Kidney (tissue), 14 donors: Measurements from ENCODE around the gene C3orf33. TPM values are rescaled to one million over a fixed set of nuclear protein-coding genes. Genes with fewer than 3 reads are reported as not detected.

ENCODE experiments used
- DNase-seq, 5 donors: peaks; one replicate each; pipeline ENCODE4 v3.0.0-alpha.2; 2013 to 2020
- FAIRE-seq: peaks from 2 replicates; lab custom pipeline; 2012; peaks lifted over from hg19 to GRCh38; lab: Jason Lieb, UNC
- H3K27ac ChIP-seq, 2 donors: one replicate each; pipeline ENCODE4 v1.7.0; 2013; ENCODE audit warnings: low read depth in 2 of 2, low read length in 2 of 2, inconsistent platforms in 1 of 2
- H3K27me3 ChIP-seq: one replicate; pipeline ENCODE4 v1.7.1; 2013; ENCODE audit warnings: low read length, inconsistent platforms; ENCODE audit not compliant: control insufficient read depth, insufficient read depth
- H3K36me3 ChIP-seq, 3 donors: one replicate each; pipeline versions ENCODE4 v1.7.0 to v1.7.1; 2013; ENCODE audit warnings: low read length in 3 of 3, control low read depth in 1 of 3, inconsistent platforms in 1 of 3; ENCODE audit not compliant: insufficient read depth in 3 of 3, control insufficient read depth in 2 of 3
- H3K4me1 ChIP-seq, 3 donors: one replicate each; pipeline versions ENCODE4 v1.7.0 to v1.7.1; 2013; ENCODE audit warnings: low read length in 3 of 3, inconsistent platforms in 1 of 3, low read depth in 1 of 3; ENCODE audit not compliant: control insufficient read depth in 2 of 3, insufficient read depth in 2 of 3
- H3K4me3 ChIP-seq, 3 donors: one replicate each; pipeline versions ENCODE4 v1.7.0 to v1.8.1; 2013; ENCODE audit warnings: low read length in 3 of 3, control low read depth in 1 of 3, inconsistent platforms in 1 of 3
- H3K9ac ChIP-seq, 3 donors: one replicate each; pipeline versions ENCODE4 v1.7.0 to v1.7.1; 2013; ENCODE audit warnings: low read length in 3 of 3, control low read depth in 1 of 3, inconsistent platforms in 1 of 3
- H3K9me3 ChIP-seq, 3 donors: one replicate each; pipeline versions ENCODE4 v1.7.0 to v1.7.1; 2013; ENCODE audit warnings: low read length in 3 of 3, control low read depth in 1 of 3, inconsistent platforms in 1 of 3; ENCODE audit not compliant: control insufficient read depth in 2 of 3, insufficient read depth in 1 of 3
- intact Hi-C: fragments of 100-400 bp; cut with DNase I; formaldehyde crosslinking; loops from one replicate; pipeline ENCODE4 v1.11.1; 2022
- polyA plus RNA-seq: library from polyadenylated mRNA; stranded (reverse); fragments of 350-450 nt; fragmentation: Illumina TruSeq; extraction: RNeasy Lipid Tissue Mini Kit (QIAGEN cat#74804); gene quantifications from one replicate; pipeline ENCODE4 v1.2.3, GENCODE V29; 2014; ENCODE audit warnings: low read depth, low replicate concordance; ENCODE audit not compliant: insufficient read depth
- total RNA-seq: library from RNA; stranded (reverse); fragmentation: NEBNext Ultra II Directional; extraction: Animal tissue kit (Norgen Biotek cat#: 25700); gene quantifications from one replicate; pipeline ENCODE4 v1.2.1, GENCODE V29; 2021
- TF ChIP-seq, protein P1 (sequence below): IDR thresholded peaks from 3 replicates; pipeline ENCODE4 v1.5.1; 2012; ENCODE audit warnings: mild to moderate bottlenecking, moderate library complexity, borderline replicate concordance; ENCODE audit not compliant: insufficient read depth; ENCODE audit errors: extremely low read depth
- donor health status: control.
- donor health status: control.
- donor health status: control.
- donor health status: control.
- donor health status: control.
- donor health status: DM: yes; HTN: yes; CAD: no.
- donor health status: Normal renal cell carcinoma (clear cell type).

C3orf33 gene
- total and polyA plus RNA-seq, 2 donors from 2014 or later: 6.0 to 8.1 TPM

DNA sequence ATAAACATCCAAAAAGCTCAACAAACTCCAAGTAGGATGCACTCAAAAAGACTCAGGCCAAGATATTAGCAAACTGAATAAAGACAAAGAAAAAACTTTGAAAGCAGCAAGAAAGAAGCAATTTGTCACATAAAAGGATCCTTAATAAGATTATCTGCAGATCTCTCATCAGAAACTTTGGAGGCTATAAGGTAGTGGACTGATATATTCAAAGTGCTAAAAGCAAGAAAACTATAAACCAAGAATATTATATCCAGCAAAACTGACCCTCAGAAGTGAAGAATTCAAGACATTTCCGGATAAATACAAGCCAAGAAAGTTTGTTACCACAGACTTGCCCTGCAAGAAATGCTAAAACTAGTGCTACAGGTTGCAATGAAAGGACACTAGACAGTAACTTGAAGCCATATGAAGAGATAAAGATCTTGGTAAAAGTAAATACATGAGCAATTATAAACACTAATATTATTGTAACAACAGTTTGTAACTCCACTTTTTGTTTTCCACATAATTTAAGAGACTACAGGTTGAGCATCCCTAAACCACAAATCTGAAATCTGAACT, 23.6 kb downstream of the C3orf33 start:
- Histone ChIP-seq H3K9me3 (peaks cover 1 to 5% (median 3%) of the 10 kb centered on the region in 3 donors), H3K36me3 (peaks cover 0 to 2% (median 2%) of the 10 kb centered on the region in 3 donors), H3K4me3 (no peak overlapping the region), H3K9ac (no peak overlapping the region), H3K4me1 (no peaks in the 10 kb centered on the region), H3K27me3 (no peaks in the 10 kb centered on the region), H3K27ac (no peak overlapping the region)
- TF ChIP-seq, protein P1, sequence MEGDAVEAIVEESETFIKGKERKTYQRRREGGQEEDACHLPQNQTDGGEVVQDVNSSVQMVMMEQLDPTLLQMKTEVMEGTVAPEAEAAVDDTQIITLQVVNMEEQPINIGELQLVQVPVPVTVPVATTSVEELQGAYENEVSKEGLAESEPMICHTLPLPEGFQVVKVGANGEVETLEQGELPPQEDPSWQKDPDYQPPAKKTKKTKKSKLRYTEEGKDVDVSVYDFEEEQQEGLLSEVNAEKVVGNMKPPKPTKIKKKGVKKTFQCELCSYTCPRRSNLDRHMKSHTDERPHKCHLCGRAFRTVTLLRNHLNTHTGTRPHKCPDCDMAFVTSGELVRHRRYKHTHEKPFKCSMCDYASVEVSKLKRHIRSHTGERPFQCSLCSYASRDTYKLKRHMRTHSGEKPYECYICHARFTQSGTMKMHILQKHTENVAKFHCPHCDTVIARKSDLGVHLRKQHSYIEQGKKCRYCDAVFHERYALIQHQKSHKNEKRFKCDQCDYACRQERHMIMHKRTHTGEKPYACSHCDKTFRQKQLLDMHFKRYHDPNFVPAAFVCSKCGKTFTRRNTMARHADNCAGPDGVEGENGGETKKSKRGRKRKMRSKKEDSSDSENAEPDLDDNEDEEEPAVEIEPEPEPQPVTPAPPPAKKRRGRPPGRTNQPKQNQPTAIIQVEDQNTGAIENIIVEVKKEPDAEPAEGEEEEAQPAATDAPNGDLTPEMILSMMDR: no peak
- FAIRE-seq (no peak), DNase-seq (no peak)
- intact Hi-C loops: no loop called here

DNA sequence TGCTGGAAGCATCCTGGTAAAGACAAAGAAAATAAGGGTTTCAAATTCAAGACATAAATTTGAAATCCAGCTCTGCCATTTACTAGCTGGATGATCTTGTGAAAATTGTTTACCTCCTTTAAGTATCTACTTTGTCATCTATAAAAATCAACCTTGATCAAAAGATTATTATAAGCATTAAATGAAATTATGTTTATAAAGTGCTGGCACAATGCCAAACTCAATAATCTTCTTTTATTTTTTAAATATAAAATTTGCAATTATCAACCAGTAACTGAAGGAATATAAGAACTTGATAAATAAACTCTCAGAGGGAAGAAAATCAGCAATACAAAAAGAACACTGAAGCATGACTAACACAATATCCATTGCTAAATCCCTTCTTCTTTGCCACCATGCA, 25.8 kb downstream of the C3orf33 start:
- intact Hi-C loops: no loop called here
- Histone ChIP-seq H3K9me3 (peaks cover 1 to 5% (median 3%) of the 10 kb centered on the region in 3 donors), H3K4me3 (no peak overlapping the region), H3K4me1 (no peaks in the 10 kb centered on the region), H3K27ac (no peak overlapping the region), H3K36me3 (peaks cover 0 to 2% (median 2%) of the 10 kb centered on the region in 3 donors), H3K9ac (no peak overlapping the region), H3K27me3 (no peaks in the 10 kb centered on the region)
- TF ChIP-seq, protein P1: no peak
- no peak for DNase-seq
- FAIRE-seq: no peak

DNA sequence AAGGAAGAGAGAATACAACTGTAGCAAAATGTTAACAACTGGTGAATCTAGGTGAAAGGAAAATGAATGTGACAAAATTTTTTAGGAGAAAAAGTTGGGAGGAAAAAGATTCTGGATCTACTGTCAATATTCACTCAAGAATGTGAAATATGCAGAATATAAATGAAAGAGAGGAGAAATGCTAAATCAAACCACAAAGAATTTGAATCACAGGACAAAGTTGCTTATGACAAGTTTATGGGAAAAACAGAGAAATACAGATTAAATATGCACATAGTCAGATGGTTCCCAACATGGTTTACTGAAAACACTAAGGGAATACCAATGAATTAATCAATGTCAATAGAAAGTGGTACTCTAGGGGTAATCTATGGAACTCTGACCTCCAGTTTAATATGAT, 27.6 kb downstream of the C3orf33 start:
- peaks cover 1 to 5% (median 3%) of the 10 kb centered on the region in 3 donors for H3K9me3 ChIP-seq
- H3K27ac ChIP-seq: no peak overlapping the region
- no peaks in the 10 kb centered on the region for H3K27me3 ChIP-seq
- no peak for DNase-seq
- no peak for FAIRE-seq
- TF ChIP-seq, protein P1: no peak
- no peak overlapping the region for H3K4me3 ChIP-seq
- intact Hi-C loops: no loop called here
- H3K9ac ChIP-seq: no peak overlapping the region
- H3K4me1 ChIP-seq: no peaks in the 10 kb centered on the region
- peaks cover 2 to 4% (median 3%) of the 10 kb centered on the region in 3 donors for H3K36me3 ChIP-seq
